ENCODE data around the gene RBM27. TPM values are rescaled to one million over a fixed set of nuclear protein-coding genes. Genes with fewer than 3 reads are reported as not detected.
"Not testable (repeated sequence)": the region's sequence is repeated elsewhere in the genome, so short reads cannot be mapped to it uniquely, and the experiment has no call there.

Gene RBM27
- total RNA-seq, 2 donors from 2014 or later: 14.4 to 17.3 TPM

DNA sequence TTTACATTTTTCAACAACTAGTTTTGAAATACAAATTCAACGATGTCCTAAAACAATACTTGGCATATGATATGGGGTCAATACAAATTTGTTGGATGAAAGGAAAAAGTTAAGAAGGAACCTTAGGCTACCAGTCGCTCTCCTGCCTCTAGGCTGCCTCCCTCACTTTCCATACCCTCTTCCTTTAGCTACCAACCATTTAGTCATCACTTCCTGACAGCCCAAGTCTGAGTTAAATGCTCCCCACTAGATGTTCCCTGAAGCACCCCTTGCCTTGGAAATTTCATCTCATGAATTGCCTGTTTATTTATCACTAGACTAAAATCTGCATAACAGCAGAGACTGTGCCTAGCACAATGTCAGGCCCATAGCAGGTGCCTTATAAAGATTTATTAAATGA is 18.2 kb upstream of the RBM27 start:
- H3K4me1 ChIP-seq: peaks cover 4% of the 10 kb centered on the region
- no peaks in the 10 kb centered on the region for H3K9me3 ChIP-seq
- H3K27me3 ChIP-seq: no peaks in the 10 kb centered on the region
- TF ChIP-seq, protein P1, sequence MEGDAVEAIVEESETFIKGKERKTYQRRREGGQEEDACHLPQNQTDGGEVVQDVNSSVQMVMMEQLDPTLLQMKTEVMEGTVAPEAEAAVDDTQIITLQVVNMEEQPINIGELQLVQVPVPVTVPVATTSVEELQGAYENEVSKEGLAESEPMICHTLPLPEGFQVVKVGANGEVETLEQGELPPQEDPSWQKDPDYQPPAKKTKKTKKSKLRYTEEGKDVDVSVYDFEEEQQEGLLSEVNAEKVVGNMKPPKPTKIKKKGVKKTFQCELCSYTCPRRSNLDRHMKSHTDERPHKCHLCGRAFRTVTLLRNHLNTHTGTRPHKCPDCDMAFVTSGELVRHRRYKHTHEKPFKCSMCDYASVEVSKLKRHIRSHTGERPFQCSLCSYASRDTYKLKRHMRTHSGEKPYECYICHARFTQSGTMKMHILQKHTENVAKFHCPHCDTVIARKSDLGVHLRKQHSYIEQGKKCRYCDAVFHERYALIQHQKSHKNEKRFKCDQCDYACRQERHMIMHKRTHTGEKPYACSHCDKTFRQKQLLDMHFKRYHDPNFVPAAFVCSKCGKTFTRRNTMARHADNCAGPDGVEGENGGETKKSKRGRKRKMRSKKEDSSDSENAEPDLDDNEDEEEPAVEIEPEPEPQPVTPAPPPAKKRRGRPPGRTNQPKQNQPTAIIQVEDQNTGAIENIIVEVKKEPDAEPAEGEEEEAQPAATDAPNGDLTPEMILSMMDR (IDR thresholded peaks at IDR 0.05): no peak
- DNase-seq: no peak
- no peaks in the 10 kb centered on the region for H3K36me3 ChIP-seq
- H3K9ac ChIP-seq (ENCODE audit: low read depth in 2 of 2, low read length in 2 of 2): no peak overlapping the region
- intact Hi-C loops (cut with DNase I): no loop called here
- no peak overlapping the region for H3K4me3 ChIP-seq
- no peak overlapping the region for H3K27ac ChIP-seq

DNA sequence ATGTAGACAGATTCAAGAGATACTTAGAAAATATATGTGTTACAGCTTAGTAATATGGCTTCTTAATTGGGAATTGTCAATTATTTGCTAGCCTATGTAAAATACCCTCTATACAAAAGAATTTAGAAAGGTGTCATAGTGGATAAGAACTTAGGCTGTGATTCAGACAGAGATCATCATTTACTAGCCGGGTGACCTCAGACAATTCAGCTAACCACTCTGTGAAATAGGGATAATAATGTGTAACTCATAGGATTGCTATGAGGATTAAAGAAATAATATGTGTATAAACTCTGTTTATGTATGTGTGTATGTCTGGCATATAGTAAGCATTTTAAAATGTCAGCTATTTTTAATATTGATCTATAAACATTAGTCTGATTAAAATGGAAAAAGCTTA is 15.0 kb upstream of the RBM27 start:
- H3K27me3 ChIP-seq: no peaks in the 10 kb centered on the region
- H3K9ac ChIP-seq (ENCODE audit: low read depth in 2 of 2, low read length in 2 of 2): no peak overlapping the region
- no peaks in the 10 kb centered on the region for H3K36me3 ChIP-seq
- no peaks in the 10 kb centered on the region for H3K9me3 ChIP-seq
- no peak overlapping the region for H3K27ac ChIP-seq
- H3K4me3 ChIP-seq: no peak overlapping the region
- H3K4me1 ChIP-seq: no peaks in the 10 kb centered on the region
- DNase-seq: no peak
- intact Hi-C loops (cut with DNase I): no loop called here
- TF ChIP-seq, protein P1 (IDR thresholded peaks at IDR 0.05): no peak

DNA sequence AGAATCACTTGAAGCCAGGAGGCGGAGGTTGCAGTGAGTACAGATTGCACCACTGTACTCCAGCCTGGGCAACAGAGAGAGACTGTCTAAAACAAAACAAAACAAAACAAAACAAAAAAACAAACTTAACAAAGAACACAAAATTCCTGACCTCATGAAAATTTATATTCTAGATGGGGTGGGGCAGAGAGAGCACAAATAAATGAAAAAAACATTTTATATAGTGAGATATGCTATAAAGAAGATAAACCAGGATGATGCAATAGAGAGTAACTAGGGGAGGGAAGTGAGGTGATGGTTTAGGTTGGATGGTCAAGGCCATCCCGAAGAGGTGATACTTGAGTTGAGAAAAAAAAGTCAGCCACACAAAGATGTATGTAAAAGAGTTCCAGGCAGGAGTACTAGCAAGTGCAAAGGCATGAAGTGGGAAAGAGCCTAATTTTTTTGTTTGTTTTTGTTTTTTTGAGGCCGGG is 10.8 kb upstream of the RBM27 start:
- no peak for DNase-seq
- Histone ChIP-seq H3K4me1 (no peaks in the 10 kb centered on the region), H3K9ac (ENCODE audit: low read depth in 2 of 2, low read length in 2 of 2) (no peak overlapping the region), H3K27ac (no peak overlapping the region), H3K9me3 (no peaks in the 10 kb centered on the region), H3K27me3 (no peaks in the 10 kb centered on the region), H3K36me3 (no peaks in the 10 kb centered on the region), H3K4me3 (no peak overlapping the region)
- TF ChIP-seq, protein P1 (IDR thresholded peaks at IDR 0.05): no peak
- intact Hi-C loops (cut with DNase I): no loop called here

DNA sequence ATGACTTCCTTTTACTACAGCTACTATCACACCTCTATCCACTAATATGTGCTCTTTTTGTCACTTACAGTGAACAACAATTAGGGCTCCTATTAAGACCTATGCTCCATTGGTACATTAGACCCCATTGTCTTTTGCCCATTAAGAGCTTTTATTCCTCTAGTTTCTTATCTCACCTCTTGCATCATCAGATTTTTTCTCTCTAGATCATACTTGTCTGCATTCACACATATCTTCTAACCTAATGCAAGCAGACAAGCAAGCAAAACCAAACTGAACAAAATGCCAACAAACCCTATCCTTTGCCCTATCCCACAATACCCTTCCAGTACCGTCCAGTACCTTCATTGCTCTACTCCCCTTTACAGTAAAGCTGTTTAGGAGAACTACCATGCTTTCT is 10.1 kb upstream of the RBM27 start:
- no peak overlapping the region for H3K4me3 ChIP-seq
- TF ChIP-seq, protein P1 (IDR thresholded peaks at IDR 0.05): no peak
- H3K9ac ChIP-seq (ENCODE audit: low read depth in 2 of 2, low read length in 2 of 2): no peak overlapping the region
- no peaks in the 10 kb centered on the region for H3K27me3 ChIP-seq
- intact Hi-C loops (cut with DNase I): no loop called here
- no peak for DNase-seq
- H3K9me3 ChIP-seq: no peaks in the 10 kb centered on the region
- H3K27ac ChIP-seq: no peak overlapping the region
- no peaks in the 10 kb centered on the region for H3K36me3 ChIP-seq
- no peaks in the 10 kb centered on the region for H3K4me1 ChIP-seq

DNA sequence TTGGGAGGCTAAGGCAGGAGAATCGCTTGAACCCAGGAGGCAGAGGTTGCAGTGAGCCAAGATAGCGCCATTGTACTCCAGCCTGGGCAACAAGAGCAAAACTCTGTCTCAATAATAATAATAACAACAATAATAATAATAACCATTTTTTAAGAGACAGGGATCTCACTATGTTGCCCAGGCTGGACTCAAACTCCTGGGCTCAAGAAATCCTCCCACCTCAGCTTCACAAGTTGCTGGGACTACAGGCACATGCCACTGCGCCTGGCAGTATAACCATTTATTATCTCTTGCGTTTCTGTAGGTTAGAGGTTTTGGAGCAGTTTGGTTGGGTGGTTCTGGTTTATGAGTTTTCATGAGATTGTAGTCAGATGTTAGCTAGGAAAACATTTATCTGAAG is 8.4 kb upstream of the RBM27 start:
- intact Hi-C loops (cut with DNase I); H3K27me3 ChIP-seq; H3K4me3 ChIP-seq; DNase-seq; H3K4me1 ChIP-seq; H3K9ac ChIP-seq (ENCODE audit: low read depth in 2 of 2, low read length in 2 of 2); H3K9me3 ChIP-seq; H3K27ac ChIP-seq; H3K36me3 ChIP-seq: not testable (repeated sequence)

DNA sequence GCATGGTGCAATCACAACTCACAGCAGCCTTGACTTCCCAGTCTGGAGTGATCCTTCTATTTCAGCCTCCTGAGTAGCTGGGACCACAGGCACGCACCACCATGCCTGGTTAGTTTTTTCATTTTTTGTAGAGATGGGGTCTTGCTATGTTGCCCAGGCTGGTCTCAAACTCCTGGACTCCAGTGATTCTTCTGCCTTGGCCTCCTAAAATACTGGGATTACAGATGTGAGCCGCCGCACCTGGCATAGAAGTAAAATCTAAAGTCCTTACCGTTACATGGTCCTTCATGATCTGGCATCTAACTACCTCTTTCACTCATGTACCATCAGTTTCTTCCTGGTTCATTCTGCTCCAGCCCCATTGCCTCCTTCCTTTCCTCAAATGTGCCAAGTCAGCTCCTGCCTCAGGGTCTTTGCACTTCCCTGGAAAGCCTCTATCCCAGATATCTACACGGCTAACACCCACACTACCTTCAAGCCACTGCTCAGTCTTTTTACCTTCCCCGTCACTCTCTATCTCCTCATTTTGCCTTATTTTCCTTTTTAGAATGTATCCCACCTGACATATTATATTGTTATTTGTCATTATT is 6.9 kb upstream of the RBM27 start:
- H3K4me1 ChIP-seq: no peaks in the 10 kb centered on the region
- intact Hi-C loops (cut with DNase I): no loop called here
- no peak overlapping the region for H3K27ac ChIP-seq
- no peak overlapping the region for H3K4me3 ChIP-seq
- no peaks in the 10 kb centered on the region for H3K9me3 ChIP-seq
- TF ChIP-seq, protein P1 (IDR thresholded peaks at IDR 0.05): no peak
- H3K36me3 ChIP-seq: no peaks in the 10 kb centered on the region
- no peak overlapping the region for H3K9ac ChIP-seq (ENCODE audit: low read depth in 2 of 2, low read length in 2 of 2)
- H3K27me3 ChIP-seq: no peaks in the 10 kb centered on the region
- no peak for DNase-seq
